NCI-H82 treated with DMSO at 0.1 percent for 48 hours (cell line): Measurements from ENCODE around the gene CD22.
"Not testable (repeated sequence)": the region's sequence is repeated elsewhere in the genome, so short reads cannot be mapped to it uniquely, and the experiment has no call there.

Experiments
- DNase-seq: peaks from one replicate; lab custom pipeline; 2025; ENCODE audit not compliant: unreplicated experiment; lab: John Stamatoyannopoulos, UW

CD22 gene

GRCh38 chr19:35357867-35358573 is 29.0 kb downstream of the CD22 start, which contains the start of gene FFAR3:
FFAR3 (plus strand) TSS chr19:35358460; CDS start chr19:35358891, 431 bp downstream.
- no peak for DNase-seq

DNA sequence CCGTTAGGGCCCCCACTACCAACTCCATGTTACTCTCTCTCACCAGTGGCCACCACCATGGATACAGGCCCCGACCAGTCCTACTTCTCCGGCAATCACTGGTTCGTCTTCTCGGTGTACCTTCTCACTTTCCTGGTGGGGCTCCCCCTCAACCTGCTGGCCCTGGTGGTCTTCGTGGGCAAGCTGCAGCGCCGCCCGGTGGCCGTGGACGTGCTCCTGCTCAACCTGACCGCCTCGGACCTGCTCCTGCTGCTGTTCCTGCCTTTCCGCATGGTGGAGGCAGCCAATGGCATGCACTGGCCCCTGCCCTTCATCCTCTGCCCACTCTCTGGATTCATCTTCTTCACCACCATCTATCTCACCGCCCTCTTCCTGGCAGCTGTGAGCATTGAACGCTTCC is 29.8 kb downstream of the CD22 start:
- not testable (repeated sequence) for DNase-seq

GRCh38 chr19:35359395-35359794 is 30.4 kb downstream of the CD22 start:
- not testable (repeated sequence) for DNase-seq

- DNase-seq: not testable (repeated sequence)
These were observed 31.1 kb downstream of the CD22 start for GRCh38 chr19:35360081-35360480.

DNA sequence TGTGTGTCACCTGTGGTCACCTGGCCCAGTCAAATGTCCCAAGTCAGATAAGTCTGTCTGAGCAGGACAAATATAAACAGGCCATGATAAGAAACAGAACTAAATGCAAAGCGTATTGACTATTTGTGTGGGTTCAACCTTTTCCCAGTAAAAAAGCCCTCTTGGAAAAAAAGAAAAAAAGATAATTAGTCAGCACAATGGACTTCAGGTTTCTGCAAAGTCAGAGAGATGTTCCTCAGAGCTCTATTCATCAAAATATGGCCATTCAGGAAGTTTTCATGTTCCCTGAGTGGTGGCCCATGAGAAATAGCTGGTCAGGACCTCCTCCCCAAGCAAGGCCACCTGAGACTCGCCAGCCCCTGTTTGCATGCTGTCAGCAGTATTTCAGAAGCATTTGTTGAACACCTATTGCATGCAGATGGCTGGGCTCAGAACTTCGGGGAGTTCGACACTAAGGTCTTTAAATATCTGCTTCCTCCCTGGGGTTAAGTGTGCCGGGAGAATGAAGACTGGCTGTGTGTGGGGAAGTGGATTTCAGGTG is 32.0 kb downstream of the CD22 start:
- DNase-seq: no peak

- DNase-seq: no peak
These were observed 33.4 kb downstream of the CD22 start for GRCh38 chr19:35362261-35363000.

DNA sequence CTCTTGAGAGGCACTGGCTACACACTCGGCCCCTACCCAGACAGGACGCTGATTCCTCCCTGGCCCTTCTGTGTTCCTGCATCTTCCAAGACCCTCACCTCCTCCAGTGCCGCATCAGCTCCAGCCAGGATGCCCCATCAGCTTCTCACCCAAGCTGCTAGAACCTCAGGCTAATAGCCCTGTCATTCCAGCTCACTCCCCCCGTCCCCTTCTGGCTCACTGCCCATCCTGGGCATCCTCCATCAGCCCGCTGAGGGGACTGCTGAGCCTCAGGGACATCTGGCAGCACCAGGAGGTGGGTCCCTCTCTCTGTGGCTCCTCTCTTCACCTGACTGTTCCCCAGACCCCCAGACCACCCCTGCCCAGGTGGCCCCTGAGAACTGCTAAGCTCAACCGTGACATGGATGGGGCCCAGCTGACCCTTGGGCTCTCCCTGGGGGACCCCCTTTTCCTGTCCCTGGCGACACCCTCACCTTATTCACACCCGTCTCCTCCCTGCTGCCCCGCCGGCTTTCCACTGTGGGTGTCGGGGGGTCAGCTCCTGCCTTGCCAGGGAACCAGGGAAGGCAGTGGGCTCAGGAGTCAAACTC is 34.1 kb downstream of the CD22 start:
- DNase-seq: no peak

- no peak for DNase-seq
These were observed 34.9 kb downstream of the CD22 start for GRCh38 chr19:35363711-35364425.

GRCh38 chr19:35365303-35365702 is 36.3 kb downstream of the CD22 start:
- no peak for DNase-seq

- DNase-seq: no peak
These were observed 39.4 kb downstream of the CD22 start for GRCh38 chr19:35368378-35368777.

- DNase-seq: no peak
These were observed 40.5 kb downstream of the CD22 start for GRCh38 chr19:35369522-35369921.

DNA sequence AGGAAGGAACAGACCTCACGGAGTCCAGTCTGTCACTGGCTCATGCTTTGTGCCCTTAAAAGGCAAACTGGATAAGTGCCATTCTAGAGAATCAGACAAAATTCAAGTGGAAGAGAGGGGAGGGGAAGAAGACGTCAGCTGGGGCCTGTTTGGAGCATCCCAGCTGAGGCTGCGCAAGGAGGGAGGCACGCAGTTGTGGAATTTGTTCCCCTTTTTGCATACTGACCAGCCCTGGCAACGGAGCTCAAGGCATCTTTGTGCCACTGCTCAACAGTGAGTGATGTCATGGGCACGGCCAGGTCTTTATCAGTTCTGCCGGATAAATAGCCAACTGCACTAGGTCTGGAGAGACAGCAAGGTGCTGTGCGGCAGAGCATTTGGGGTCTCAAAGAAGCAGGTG is 41.7 kb downstream of the CD22 start, which contains the start of gene GPR42:
TSS of gene GPR42 (plus strand) at position 347 of the 400 bp plus-strand sequence. CDS start 292 bp downstream, outside the sequence.
- no peak for DNase-seq

- no peak for DNase-seq
These were observed 44.5 kb downstream of the CD22 start for GRCh38 chr19:35373492-35373891.

GRCh38 chr19:35374031-35374430 is 45.0 kb downstream of the CD22 start:
- not testable (repeated sequence) for DNase-seq

GRCh38 chr19:35375505-35376307 is 46.7 kb downstream of the CD22 start:
- no peak for DNase-seq

- DNase-seq: no peak
These were observed 48.7 kb downstream of the CD22 start for GRCh38 chr19:35377656-35378055.

DNA sequence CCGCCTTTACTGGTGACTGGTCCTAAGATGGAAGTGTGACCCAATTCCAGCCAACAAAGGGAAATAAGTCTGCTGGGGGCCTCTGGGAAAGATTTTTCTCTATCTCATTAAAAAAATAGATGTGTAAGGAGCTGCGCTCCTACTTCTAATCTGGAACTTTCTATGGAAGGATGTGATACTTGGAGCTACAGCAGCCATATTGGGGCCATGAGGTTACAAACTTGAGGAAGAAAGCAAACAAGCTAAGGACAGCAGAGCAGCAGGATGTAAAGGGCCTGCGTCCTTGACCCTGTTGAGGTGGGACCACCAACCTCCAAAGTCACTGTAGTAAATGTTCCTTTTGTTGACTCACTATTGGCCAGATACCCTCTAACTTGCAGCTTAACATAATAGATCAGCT is 49.4 kb downstream of the CD22 start:
- DNase-seq: no peak

GRCh38 chr19:35379545-35379944 is 50.6 kb downstream of the CD22 start:
- not testable (repeated sequence) for DNase-seq

DNA sequence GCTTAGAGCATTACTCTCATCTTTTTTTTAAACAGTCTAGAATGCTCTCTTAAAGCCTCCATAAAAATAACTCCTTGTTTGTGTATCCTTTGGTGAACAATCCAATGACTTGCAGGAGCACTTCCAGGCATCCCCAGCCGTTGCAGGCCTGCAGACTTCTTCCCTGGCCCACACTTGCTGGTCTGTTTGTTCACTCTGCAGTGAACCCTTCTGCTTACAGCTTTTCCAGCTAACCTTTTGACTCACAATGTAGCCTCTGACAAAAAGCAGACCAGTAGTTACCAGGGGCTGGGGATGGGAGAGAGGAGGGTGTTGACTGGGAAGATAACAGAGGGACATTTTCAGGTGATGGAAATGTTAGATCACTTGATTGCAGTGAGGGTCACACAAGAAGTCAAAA is 51.0 kb downstream of the CD22 start:
- DNase-seq: no peak

- DNase-seq: no peak
These were observed 51.6 kb downstream of the CD22 start for GRCh38 chr19:35380450-35381124.
